Activated CD4-positive, alpha-beta T cell treated with anti-CD3 and anti-CD28 coated beads, Interleukin-2, amount 50 U/mL, for 4 hours (primary cell): ENCODE results near the gene CHST11.
"Not testable (repeated sequence)": the region's sequence is repeated elsewhere in the genome, so short reads cannot be mapped to it uniquely, and the experiment has no call there.

ENCODE experiments used
- DNase-seq, 2 experiments: peaks; one replicate each; pipeline ENCODE4 v3.0.0-alpha.2; 2020

The CHST11 gene

GRCh38 chr12:104507672-104508071, 50.9 kb downstream of the CHST11 start:
- DNase-seq, result no peak

GRCh38 chr12:104508752-104509446, 52.2 kb downstream of the CHST11 start:
- no peak for DNase-seq

GRCh38 chr12:104510145-104510872, 53.6 kb downstream of the CHST11 start:
- DNase-seq, result no peak

- DNase-seq, result no peak
These were observed 54.2 kb downstream of the CHST11 start for GRCh38 chr12:104510873-104511440.

GRCh38 chr12:104513681-104514080, 56.9 kb downstream of the CHST11 start:
- DNase-seq, result no peak

GRCh38 chr12:104514092-104514810, 57.5 kb downstream of the CHST11 start:
- no peak for DNase-seq

- DNase-seq, result no peak
These were observed 59.2 kb downstream of the CHST11 start for GRCh38 chr12:104515899-104516298.

GRCh38 chr12:104516821-104517220, 60.1 kb downstream of the CHST11 start:
- DNase-seq, result no peak

- DNase-seq, result no peak
These were observed 61.1 kb downstream of the CHST11 start for GRCh38 chr12:104517880-104518279.

GRCh38 chr12:104519190-104520019, 62.7 kb downstream of the CHST11 start:
- no peak for DNase-seq

GRCh38 chr12:104520242-104520900, 63.6 kb downstream of the CHST11 start:
- no peak for DNase-seq

- DNase-seq, result no peak
These were observed 65.0 kb downstream of the CHST11 start for GRCh38 chr12:104521731-104522130.

GRCh38 chr12:104522985-104523722, 66.4 kb downstream of the CHST11 start:
- no peak for DNase-seq

- no peak for DNase-seq
These were observed 67.5 kb downstream of the CHST11 start for GRCh38 chr12:104524034-104524832.

- DNase-seq, result no peak
These were observed 69.6 kb downstream of the CHST11 start for GRCh38 chr12:104526320-104526719.

GRCh38 chr12:104526751-104527150, 70.0 kb downstream of the CHST11 start:
- no peak for DNase-seq

- DNase-seq, result not testable (repeated sequence)
These were observed 70.9 kb downstream of the CHST11 start for GRCh38 chr12:104527653-104528052.

- DNase-seq, result no peak
These were observed 72.6 kb downstream of the CHST11 start for GRCh38 chr12:104529130-104529874.

- DNase-seq, result no peak
These were observed 75.9 kb downstream of the CHST11 start for GRCh38 chr12:104532636-104533035.

- no peak for DNase-seq
These were observed 76.4 kb downstream of the CHST11 start for GRCh38 chr12:104533134-104533533.
